ENCODE data around the gene FPGS. TPM values are rescaled to one million over a fixed set of nuclear protein-coding genes. Genes with fewer than 3 reads are reported as not detected.

Gene FPGS
- total and polyA plus RNA-seq, 2 donors (not counting 1 experiment from before 2014, with no cell fraction given), result 103 to 136 TPM

DNA sequence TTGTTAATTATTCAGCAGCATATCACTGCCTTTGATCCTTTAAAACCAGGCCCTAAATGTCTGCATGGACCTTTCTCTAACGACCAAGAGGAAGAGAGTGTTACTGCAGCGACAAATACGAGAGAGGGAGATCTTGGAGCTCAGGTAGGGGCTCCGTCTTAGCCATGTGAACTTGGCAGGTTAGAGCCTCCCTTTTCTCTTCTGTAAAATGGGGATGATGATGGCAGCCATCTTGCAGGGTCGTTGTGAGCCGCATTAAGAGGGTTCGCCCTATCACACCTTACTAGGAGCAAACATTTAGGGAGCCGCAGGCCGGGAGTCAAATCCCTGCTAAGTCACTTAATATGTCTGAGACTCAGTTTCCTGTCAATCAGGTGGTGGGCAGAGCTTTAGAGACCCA lies 50.1 kb downstream of the FPGS start:
- peak overlapping the region in 1 of 2 donors; percentile 38 for H3K27ac ChIP-seq (ENCODE audit: low read length in 2 of 2)
- intact Hi-C loops (cut with micrococcal nuclease), result no loop called here
- H3K9ac ChIP-seq (ENCODE audit: low read length), result no peak overlapping the region
- peaks cover 12% of the 10 kb centered on the region for H3K79me2 ChIP-seq (ENCODE audit: control insufficient read depth, insufficient read depth, low read length)
- no peaks in the 10 kb centered on the region for H3K27me3 Mint-ChIP-seq
- no peak for ATAC-seq (ENCODE audit: low read depth)
- H3K4me1 Mint-ChIP-seq, result peaks cover 34% of the 10 kb centered on the region
- peak overlapping the region; percentile 32 for H3K27ac Mint-ChIP-seq
- no peak overlapping the region for H3K4me3 ChIP-seq (ENCODE audit: control extremely low read depth in 1 of 5, extremely low read depth in 1 of 5, insufficient read depth in 1 of 5, low read depth in 2 of 5, low read length in 4 of 5)
- H4K20me1 ChIP-seq (ENCODE audit: control insufficient read depth, insufficient read depth, low read length, poor library complexity, severe bottlenecking), result no peaks in the 10 kb centered on the region
- H3K9me3 ChIP-seq (ENCODE audit: control extremely low read depth in 1 of 3, control insufficient read depth in 2 of 3, insufficient read depth in 1 of 3, low read length in 2 of 3), result peaks cover 0 to 26% (median 11%) of the 10 kb centered on the region in 3 donors
- POLR2A ChIA-PET, result interaction anchor here (0.6 to 1.0 kb wide), 2 partner anchors 45 to 82 kb away, joined by 3 read pairs; no protein-coding TSS in a partner anchor
- no peaks in the 10 kb centered on the region for H3K27me3 ChIP-seq (replicated peaks in 1 of 4; ENCODE audit: control extremely low read depth in 1 of 4, control insufficient read depth in 3 of 4, insufficient read depth in 4 of 4, low read length in 3 of 4)
- peak overlapping the region; percentile 98 for H3K4me2 ChIP-seq (replicated peaks; ENCODE audit: low read depth, low read length, poor library complexity, severe bottlenecking)
- CTCF ChIA-PET, result interaction anchor here (1.0 to 2.2 kb wide), 4 partner anchors 9 to 19 kb away, joined by 3 to 14 read pairs (median 4); no protein-coding TSS in a partner anchor
- no peak for TF ChIP-seq EZH2 (IDR thresholded peaks at IDR 0.05; ENCODE audit: borderline replicate concordance, insufficient read depth, low read depth, low read length, poor library complexity, severe bottlenecking)
- TF ChIP-seq, protein P1, sequence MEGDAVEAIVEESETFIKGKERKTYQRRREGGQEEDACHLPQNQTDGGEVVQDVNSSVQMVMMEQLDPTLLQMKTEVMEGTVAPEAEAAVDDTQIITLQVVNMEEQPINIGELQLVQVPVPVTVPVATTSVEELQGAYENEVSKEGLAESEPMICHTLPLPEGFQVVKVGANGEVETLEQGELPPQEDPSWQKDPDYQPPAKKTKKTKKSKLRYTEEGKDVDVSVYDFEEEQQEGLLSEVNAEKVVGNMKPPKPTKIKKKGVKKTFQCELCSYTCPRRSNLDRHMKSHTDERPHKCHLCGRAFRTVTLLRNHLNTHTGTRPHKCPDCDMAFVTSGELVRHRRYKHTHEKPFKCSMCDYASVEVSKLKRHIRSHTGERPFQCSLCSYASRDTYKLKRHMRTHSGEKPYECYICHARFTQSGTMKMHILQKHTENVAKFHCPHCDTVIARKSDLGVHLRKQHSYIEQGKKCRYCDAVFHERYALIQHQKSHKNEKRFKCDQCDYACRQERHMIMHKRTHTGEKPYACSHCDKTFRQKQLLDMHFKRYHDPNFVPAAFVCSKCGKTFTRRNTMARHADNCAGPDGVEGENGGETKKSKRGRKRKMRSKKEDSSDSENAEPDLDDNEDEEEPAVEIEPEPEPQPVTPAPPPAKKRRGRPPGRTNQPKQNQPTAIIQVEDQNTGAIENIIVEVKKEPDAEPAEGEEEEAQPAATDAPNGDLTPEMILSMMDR (IDR thresholded peaks at IDR 0.05), result no peak
- H3K36me3 ChIP-seq (replicated peaks in 1 of 2; ENCODE audit: control extremely low read depth in 1 of 2, control insufficient read depth in 1 of 2, extremely low read depth in 1 of 2, insufficient read depth in 2 of 2, low read length in 1 of 2), result no peaks in the 10 kb centered on the region
- H3K9me3 Mint-ChIP-seq (ENCODE audit: insufficient read depth), result peaks cover 10% of the 10 kb centered on the region
- peak overlapping the region; percentile 39 for H3K4me3 Mint-ChIP-seq
- WGBS (ENCODE audit: insufficient coverage), result 79% methylated on average over 4 of the region's 9 CpGs
- H2AFZ ChIP-seq (ENCODE audit: insufficient read depth, low read depth, low read length, poor library complexity, severe bottlenecking), result peak overlapping the region; percentile 87
- H3K4me1 ChIP-seq (ENCODE audit: control insufficient read depth in 2 of 2, insufficient read depth in 2 of 2, low read length in 2 of 2), result peaks cover 32 to 45% of the 10 kb centered on the region in 2 donors
- no peak for DNase-seq

Measured in B cell (primary cell).